Muscle of leg (tissue), 11 donors: ENCODE measurements around the gene RHOT1. TPM values are rescaled to one million over a fixed set of nuclear protein-coding genes. Genes with fewer than 3 reads are reported as not detected.
"Not testable (repeated sequence)": the region's sequence is repeated elsewhere in the genome, so short reads cannot be mapped to it uniquely, and the experiment has no call there.

Source experiments
- DNase-seq: peaks from one replicate; pipeline ENCODE4 v3.0.0; 2013
- H3K27ac ChIP-seq: one replicate; pipeline ENCODE4 v1.5.1; 2013; ENCODE audit warnings: mild to moderate bottlenecking, low read length, control low read depth
- H3K27me3 ChIP-seq: one replicate; pipeline ENCODE4 v1.6.1; 2013; ENCODE audit warnings: low read length; ENCODE audit not compliant: control insufficient read depth, insufficient read depth
- H3K36me3 ChIP-seq: one replicate; pipeline ENCODE4 v1.6.1; 2013; ENCODE audit warnings: low read length; ENCODE audit not compliant: control insufficient read depth, insufficient read depth
- H3K4me1 ChIP-seq: one replicate; pipeline ENCODE4 v1.6.1; 2013; ENCODE audit warnings: low read length; ENCODE audit not compliant: control insufficient read depth, insufficient read depth
- H3K4me3 ChIP-seq: one replicate; pipeline ENCODE4 v1.5.1; 2013; ENCODE audit warnings: low read length, control low read depth
- H3K9me3 ChIP-seq: replicated peaks from 2 replicates; pipeline ENCODE4 v1.6.1; 2013; ENCODE audit warnings: low read depth, low read length; ENCODE audit not compliant: control insufficient read depth
- WGBS: methylation state at CpG from one replicate; pipeline ENCODE4 v1.1.5; 2013; ENCODE audit warnings: missing lambda C conversion rate; ENCODE audit not compliant: insufficient coverage; 5-methylcytosine and 5-hydroxymethylcytosine counted together
- polyA plus RNA-seq, 8 donors: library from polyadenylated mRNA; unstranded; fragments of 120-200 nt; gene quantifications; one replicate each; pipeline versions ENCODE4 v1.2.1 to v1.2.3, GENCODE V29; 2013; ENCODE audit warnings: inconsistent platforms in 1 of 8, low replicate concordance in 1 of 8; ENCODE audit not compliant: insufficient read length in 8 of 8, insufficient read depth in 1 of 8
- total RNA-seq: library from RNA; stranded (reverse); fragments of 120-200 nt; gene quantifications from one replicate; pipeline ENCODE4 v1.2.4, GENCODE V29; 2013

The RHOT1 gene
- total and polyA plus RNA-seq, 9 donors: 30.4 to 37.2 (median 31.7) TPM

DNA sequence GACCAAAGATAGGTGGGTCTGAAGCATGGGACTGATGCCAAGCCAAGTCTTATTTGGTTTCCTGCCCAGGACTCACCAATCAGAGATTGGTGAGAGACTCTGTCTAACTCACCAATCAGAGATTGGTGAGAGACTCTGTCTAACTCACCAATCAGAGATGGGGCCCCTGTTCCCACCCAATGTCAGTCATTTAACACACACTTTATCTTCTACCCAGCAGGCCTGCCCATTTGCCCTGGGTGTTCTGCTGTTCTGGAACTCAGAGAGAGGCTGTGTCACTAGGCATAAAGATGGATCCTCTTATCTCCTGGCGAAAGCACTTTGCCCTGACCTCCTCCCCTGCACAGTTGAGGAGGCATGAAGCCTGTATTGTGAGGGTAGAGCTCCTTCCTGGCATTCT lies 5.4 kb upstream of the RHOT1 start:
- no peak for DNase-seq
- H3K27ac ChIP-seq: no peak overlapping the region
- no peaks in the 10 kb centered on the region for H3K9me3 ChIP-seq
- no peaks in the 10 kb centered on the region for H3K36me3 ChIP-seq
- no CpG with 5 or more reads among the region's 1 CpG for WGBS
- H3K4me3 ChIP-seq: no peak overlapping the region
- H3K4me1 ChIP-seq: peaks cover 4% of the 10 kb centered on the region
- no peaks in the 10 kb centered on the region for H3K27me3 ChIP-seq

DNA sequence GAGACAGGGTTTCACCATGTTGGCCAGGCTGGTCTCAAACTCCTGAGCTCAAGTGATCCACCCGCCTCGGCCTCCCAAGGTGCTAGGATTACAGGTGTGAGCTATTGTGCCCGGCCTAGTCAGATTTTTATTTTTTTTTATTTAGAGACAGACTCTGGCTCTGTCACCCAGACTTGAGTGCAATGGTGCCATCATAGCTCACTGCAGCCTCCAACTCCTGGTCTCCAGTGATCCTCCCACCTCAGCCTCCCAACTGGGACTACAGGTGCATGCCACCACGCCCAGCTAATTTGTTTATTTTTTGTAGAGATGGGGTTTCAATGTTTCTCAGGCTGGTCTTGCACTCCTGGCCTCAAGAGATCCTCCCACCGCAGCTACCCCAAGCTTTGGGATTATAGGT lies 2.8 kb upstream of the RHOT1 start:
- 93% methylated on average over 3 of the region's 5 CpGs for WGBS

DNA sequence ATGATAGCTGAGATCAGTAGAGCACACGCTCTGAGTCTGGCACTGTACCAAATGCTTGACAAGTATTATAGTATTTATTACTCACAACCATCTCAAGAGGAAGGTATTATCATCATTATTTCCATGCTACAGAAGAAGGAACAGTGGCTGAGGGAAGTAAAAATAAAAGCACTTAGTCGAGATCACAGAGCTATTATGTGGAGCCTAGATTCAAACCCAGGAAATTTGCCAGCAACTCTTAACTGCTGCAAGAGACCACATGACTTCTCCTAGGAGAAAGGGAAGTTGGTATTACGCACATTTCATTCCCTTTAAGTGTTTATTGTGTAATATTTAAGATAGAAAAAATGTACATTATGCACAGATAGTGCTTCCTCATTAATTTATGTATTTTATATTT lies 1.0 kb upstream of the RHOT1 start:
- H3K36me3 ChIP-seq: no peaks in the 10 kb centered on the region
- no peaks in the 10 kb centered on the region for H3K9me3 ChIP-seq
- peaks cover 6% of the 10 kb centered on the region for H3K4me1 ChIP-seq
- peak; percentile 94 for DNase-seq
- no peaks in the 10 kb centered on the region for H3K27me3 ChIP-seq
- H3K4me3 ChIP-seq: peak overlapping the region; percentile 68
- no CpG with 5 or more reads among the region's 3 CpGs for WGBS
- H3K27ac ChIP-seq: peak overlapping the region; percentile 97

More for the DNA sequence above, 2.8 kb upstream of the RHOT1 start:
- H3K9me3 ChIP-seq, H3K4me3 ChIP-seq, H3K27ac ChIP-seq, DNase-seq, H3K27me3 ChIP-seq, H3K36me3 ChIP-seq, H3K4me1 ChIP-seq: not testable (repeated sequence)

DNA sequence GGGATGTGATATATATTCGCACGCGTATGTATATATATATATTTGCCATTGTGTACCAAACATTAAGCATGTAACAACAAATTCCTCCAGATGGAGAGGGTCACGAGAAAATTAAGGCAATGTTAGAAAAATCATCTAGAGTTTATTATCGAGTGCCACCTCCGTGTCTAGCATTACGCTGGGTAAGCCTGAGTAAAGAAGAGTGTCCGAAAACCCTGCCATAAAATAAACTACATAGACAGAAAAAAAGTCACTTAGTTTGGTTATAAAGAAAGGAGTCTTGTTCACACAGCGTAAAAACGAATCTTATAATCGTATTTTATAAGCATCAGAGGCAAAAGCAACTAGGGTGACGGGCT lies 644 bp upstream of the RHOT1 start:
- no peaks in the 10 kb centered on the region for H3K9me3 ChIP-seq
- peak overlapping the region; percentile 97 for H3K27ac ChIP-seq
- no CpG with 5 or more reads among the region's 12 CpGs for WGBS
- no peaks in the 10 kb centered on the region for H3K27me3 ChIP-seq
- peaks cover 6% of the 10 kb centered on the region for H3K4me1 ChIP-seq
- no peaks in the 10 kb centered on the region for H3K36me3 ChIP-seq
- peak overlapping the region; percentile 68 for H3K4me3 ChIP-seq
- DNase-seq: peak; percentile 16

DNA sequence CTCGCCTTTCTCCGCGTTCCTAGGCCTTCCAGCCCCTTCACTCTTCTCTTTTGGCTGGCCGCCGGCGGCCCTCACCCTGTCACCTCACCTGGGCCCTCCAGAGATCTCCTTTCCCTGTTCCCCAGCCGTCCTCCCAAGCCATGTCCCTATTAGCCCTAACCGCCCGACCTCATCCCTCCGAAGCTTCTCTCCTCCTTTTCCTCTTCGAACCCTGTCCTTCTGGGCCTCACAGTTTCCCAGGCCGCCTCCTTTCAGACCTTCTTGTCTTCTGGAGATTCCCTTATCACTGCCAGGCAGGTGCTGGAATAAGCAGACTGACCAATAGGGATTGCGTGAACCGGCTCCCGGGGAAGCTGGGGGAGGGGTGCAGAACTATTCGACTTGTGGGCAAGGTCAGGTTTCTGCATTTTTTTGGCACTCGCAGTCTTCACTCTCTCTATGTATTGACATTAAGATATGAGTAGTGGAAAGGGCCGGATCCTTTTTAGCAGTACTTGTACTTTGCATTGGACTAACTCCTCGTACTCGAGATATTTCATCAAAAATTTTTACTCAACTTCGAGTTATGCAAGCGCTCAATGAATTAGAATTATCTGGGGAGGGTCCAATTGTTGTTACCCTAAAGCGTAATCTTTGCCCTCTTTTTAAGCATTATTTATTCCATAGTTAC lies 690 bp downstream of the RHOT1 start:
- Histone ChIP-seq H3K4me3 (peak overlapping the region; percentile 81), H3K27me3 (no peaks in the 10 kb centered on the region), H3K4me1 (peaks cover 6% of the 10 kb centered on the region), H3K9me3 (no peaks in the 10 kb centered on the region), H3K36me3 (no peaks in the 10 kb centered on the region), H3K27ac (peak overlapping the region; percentile 86)
- peak; percentile 58 for DNase-seq
- under 1% methylated on average over 12 of the region's 23 CpGs for WGBS

DNA sequence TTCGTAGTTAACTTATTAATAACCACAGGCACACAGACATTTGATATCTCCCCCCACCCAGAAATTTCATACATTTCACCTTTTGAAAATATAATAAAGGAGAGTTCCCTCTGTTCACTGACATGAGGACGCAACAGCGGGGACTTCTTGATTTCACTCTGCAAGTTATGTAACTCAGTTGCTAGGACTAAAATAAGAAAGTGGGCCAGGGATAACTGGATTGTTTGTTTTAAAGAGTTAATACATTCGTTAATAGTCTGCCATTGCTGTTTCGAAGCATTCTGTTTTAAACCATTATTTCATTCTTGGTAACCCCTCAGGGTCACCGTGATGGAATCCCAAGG lies 1.2 kb downstream of the RHOT1 start:
- DNase-seq: no peak
- no peaks in the 10 kb centered on the region for H3K27me3 ChIP-seq
- H3K36me3 ChIP-seq: no peaks in the 10 kb centered on the region
- peak overlapping the region; percentile 81 for H3K4me3 ChIP-seq
- H3K27ac ChIP-seq: no peak overlapping the region
- H3K4me1 ChIP-seq: peaks cover 6% of the 10 kb centered on the region
- 27% methylated on average over 2 of the region's 6 CpGs for WGBS
- no peaks in the 10 kb centered on the region for H3K9me3 ChIP-seq

DNA sequence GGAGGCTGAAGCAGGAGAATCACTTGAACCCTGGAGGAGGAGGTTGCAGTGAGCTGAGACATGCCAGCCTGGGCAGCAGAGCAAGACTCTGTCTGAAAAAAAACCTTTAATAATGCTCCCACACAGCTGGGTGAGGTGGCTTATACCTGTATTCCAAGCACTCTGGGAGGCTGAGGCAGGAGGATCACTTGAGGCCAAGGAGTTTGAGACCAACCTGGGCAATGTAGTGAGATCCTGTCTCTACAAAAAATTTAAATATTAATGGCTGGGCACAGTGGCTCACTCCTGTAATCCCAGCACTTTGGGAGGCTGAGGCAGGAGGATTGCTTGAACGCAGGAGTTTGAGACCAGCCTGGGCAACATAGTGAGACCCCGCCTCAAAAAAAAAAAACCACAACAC lies 2.1 kb downstream of the RHOT1 start:
- DNase-seq, H3K9me3 ChIP-seq, H3K4me3 ChIP-seq, H3K27ac ChIP-seq, H3K36me3 ChIP-seq, H3K4me1 ChIP-seq, H3K27me3 ChIP-seq: not testable (repeated sequence)
- WGBS: no CpG with 5 or more reads among the region's 2 CpGs

DNA sequence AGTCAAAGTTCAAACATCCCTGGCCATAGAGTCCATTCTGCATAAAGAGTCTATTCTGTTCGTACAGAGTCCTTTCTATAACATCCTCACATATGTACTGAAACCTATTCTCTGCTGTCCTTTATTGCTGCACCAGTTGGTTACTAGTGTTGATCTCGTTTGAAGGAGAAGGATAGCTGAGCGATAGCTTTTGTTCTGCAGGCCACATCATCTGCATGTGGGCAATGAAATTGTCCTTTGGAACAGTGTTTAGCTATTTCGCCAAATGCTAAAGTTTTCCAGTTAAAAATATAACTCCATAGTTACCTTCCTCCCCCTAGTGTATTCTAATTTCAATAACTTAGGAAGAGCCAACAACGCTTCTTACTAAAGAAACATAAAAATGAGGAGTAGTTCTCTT lies 6.0 kb downstream of the RHOT1 start:
- no CpG with 5 or more reads among the region's 5 CpGs for WGBS
- Histone ChIP-seq H3K4me1 (peaks cover 2% of the 10 kb centered on the region), H3K27me3 (no peaks in the 10 kb centered on the region)

DNA sequence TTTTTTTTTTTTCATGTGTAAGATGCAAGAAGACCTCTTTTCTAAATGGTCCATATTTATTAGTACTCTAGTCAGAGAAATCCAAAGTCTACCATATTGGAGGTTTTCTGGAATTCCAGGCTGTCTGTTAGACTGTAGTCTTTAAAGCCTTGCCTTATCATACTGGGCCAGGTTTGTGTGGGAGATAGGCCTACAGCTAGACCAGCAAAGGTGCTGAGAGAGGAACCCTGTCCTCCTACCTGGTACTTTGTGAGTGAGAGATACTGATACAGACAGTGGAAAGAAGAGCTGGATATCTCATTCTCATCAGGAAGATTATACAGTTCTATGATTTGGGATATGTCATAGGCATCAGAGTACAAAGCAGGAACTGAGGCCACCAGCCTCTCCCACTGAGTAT lies 8.1 kb downstream of the RHOT1 start:
- Histone ChIP-seq H3K4me3 (no peak overlapping the region), H3K4me1 (no peaks in the 10 kb centered on the region), H3K27me3 (no peaks in the 10 kb centered on the region), H3K36me3 (peaks cover 17% of the 10 kb centered on the region), H3K27ac (no peak overlapping the region), H3K9me3 (no peaks in the 10 kb centered on the region)
- DNase-seq: no peak

More for the DNA sequence above, 6.0 kb downstream of the RHOT1 start:
- no peak overlapping the region for H3K27ac ChIP-seq
- no peaks in the 10 kb centered on the region for H3K9me3 ChIP-seq
- H3K36me3 ChIP-seq: peaks cover 6% of the 10 kb centered on the region
- no peak for DNase-seq
- no peak overlapping the region for H3K4me3 ChIP-seq

DNA sequence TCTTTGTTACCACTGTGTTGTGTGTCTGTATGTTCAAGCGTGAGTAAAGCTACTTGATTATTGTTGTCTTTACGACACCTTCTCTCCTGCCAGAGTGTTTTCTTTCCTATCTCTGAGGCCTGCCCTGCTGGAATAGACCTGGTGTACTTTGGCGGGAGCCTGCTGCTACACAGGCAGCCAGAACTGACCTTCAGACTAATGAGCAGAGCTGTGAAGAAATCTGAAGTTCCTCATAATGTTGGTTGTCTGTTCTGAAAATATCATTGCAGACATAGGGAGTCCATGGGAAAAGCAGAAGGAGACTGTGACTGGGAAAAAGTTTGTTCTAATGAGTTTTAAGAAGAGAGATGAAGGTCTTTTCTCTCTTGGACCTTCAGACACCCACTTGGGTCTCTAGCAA lies 9.8 kb downstream of the RHOT1 start:
- Histone ChIP-seq H3K36me3 (peaks cover 20% of the 10 kb centered on the region), H3K27ac (no peak overlapping the region), H3K4me1 (no peaks in the 10 kb centered on the region), H3K9me3 (no peaks in the 10 kb centered on the region), H3K4me3 (no peak overlapping the region), H3K27me3 (no peaks in the 10 kb centered on the region)
- no CpG with 5 or more reads among the region's 3 CpGs for WGBS
- peak; percentile 21 for DNase-seq

DNA sequence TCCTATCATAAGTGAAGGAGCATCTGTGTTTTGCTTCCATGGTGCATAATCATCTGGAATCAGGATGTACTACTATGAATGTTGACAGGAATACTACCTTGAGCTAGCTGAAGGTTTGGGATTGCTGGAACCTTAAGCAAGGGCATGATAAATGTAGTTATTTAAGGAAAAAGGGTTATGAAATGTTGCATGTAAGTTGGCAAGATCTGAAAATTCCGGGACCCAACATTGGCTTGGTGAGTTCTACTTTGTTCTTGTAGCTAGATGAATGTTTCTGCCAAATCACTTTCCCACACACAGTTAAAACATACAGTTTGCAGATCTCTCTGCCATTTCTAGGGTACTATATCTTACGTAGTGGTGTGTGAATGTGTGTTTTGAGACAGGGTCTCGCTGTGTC lies 13.6 kb downstream of the RHOT1 start:
- 100% methylated on average over 1 of the region's 3 CpGs for whole genome bisulfite sequencing
- Histone ChIP-seq H3K4me1 (no peaks in the 10 kb centered on the region), H3K9me3 (no peaks in the 10 kb centered on the region), H3K36me3 (peaks cover 36% of the 10 kb centered on the region), H3K4me3 (no peak overlapping the region), H3K27ac (no peak overlapping the region), H3K27me3 (no peaks in the 10 kb centered on the region)
- no peak for DNase-seq
